K562 (cell line): ENCODE results near the gene TNIP2.

Source experiments
- MXD1 ChIP-seq: fragments of 250-450 bp; sonication (Bioruptor Pico); IDR thresholded peaks from 2 replicates; pipeline ENCODE4 v1.8.0; 2021; ENCODE audit warnings: borderline replicate concordance, mild to moderate bottlenecking, moderate library complexity; ENCODE audit not compliant: poor library complexity, severe bottlenecking
- TF ChIP-seq, protein P1 (sequence below): sonication (generic); formaldehyde crosslinking; IDR thresholded peaks from 2 replicates; pipeline ENCODE4 v1.8.1; 2022; ENCODE audit warnings: missing genetic modification reagents

DNA sequence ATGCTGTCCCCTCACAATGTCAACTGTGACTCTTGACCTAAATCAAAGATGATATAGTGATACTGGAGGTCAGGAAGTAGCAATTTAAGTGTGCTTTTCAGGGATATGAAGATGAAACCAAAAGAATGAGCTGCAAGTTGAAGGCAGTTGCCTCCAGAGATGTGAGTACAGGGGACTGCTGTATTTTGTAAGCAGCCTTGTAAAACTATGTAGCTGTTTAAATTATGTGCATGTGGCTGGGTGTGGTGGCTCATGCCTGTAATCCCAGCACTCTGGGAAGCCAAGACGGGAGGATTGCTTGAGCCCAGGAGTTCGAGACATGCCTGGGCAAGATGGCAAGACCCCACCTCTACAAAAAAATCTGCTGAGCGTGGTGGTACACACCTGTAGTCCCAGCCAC lies 15.1 kb upstream of the TNIP2 start:
- TF ChIP-seq, protein P1, sequence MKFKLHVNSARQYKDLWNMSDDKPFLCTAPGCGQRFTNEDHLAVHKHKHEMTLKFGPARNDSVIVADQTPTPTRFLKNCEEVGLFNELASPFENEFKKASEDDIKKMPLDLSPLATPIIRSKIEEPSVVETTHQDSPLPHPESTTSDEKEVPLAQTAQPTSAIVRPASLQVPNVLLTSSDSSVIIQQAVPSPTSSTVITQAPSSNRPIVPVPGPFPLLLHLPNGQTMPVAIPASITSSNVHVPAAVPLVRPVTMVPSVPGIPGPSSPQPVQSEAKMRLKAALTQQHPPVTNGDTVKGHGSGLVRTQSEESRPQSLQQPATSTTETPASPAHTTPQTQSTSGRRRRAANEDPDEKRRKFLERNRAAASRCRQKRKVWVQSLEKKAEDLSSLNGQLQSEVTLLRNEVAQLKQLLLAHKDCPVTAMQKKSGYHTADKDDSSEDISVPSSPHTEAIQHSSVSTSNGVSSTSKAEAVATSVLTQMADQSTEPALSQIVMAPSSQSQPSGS (CRISPR knock-in tag): no peak
- TF ChIP-seq MXD1: no peak
